ENCODE data around the gene PHETA2. TPM values are rescaled to one million over a fixed set of nuclear protein-coding genes. Genes with fewer than 3 reads are reported as not detected.
"Not testable (repeated sequence)": the region's sequence is repeated elsewhere in the genome, so short reads cannot be mapped to it uniquely, and the experiment has no call there.

PHETA2 gene
- total RNA-seq, 1 donor from 2014 or later, result 4.7 TPM

DNA sequence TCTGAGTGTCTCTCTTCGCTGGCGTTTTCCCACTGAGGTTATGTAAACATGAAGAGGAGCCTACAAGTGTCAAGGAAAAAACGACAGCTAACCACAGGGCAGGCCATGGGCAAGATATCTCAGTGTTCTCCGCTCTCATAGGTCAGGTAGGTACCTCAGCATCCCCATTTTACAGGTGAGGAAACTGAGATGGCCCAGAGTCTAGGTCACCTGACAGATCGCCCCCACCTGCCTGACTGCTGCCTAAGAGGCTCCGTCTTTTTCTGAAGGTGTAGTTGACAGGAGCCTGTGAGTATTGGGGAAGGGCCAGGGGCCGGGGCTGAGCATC, 17.4 kb downstream of the PHETA2 start:
- intact Hi-C loops (cut with micrococcal nuclease), result loop anchor here (1.0 to 5.0 kb wide), 12 partner anchors 29 to 523 kb away; partner anchors contain the start of genes POLDIP3, RRP7A, SERHL2 and SNU13

- intact Hi-C loops (cut with micrococcal nuclease), result no loop called here
Measured at GRCh38 chr22:42101199-42101598, 27.2 kb downstream of the PHETA2 start.

DNA sequence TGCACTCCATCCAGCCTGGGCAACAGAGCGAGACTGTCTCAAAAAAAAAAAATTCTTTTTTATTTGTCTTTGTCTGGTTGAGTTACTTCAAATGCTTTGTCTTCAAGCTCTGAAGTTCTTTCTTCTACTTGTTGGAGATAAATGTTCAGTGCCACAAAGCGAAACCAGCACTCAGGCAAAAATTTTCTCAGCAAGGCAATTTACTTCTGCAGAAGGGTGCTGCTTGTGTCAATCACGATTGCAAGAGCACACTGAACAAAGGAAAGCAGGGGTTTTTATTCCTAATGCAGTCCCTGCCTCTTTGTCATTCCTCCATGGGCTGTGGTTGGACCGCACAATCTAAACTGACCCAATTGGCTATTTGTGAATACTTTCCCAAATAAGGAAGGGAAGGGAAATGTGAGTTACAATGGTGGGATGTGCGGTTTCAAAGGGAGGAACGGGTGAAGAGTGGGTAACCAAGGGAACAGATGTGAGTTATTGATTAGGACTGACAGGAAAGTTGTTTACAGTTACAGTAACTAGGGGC, 30.3 kb downstream of the PHETA2 start:
- intact Hi-C loops (cut with micrococcal nuclease), result not testable (repeated sequence)

DNA sequence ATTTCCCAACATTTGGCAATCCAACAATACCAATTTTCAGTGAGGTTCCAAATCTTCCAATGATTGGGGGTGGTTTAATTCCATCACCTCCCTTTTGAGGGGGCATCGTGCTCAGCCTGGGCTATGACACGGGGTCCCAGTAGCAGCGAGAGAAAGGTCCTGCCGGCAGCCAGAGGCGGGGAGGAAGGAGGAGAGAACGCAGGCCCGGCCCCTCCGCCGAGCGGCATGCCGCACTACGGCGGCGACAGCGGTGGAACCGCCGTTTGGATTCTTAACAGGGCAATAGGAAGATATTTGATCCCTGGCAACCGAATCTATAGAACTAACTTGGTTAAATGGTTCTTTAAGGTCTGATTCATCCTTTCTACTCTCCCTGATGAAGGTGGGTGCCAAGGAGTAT, 34.8 kb downstream of the PHETA2 start:
- intact Hi-C loops (cut with micrococcal nuclease), result no loop called here

- intact Hi-C loops (cut with micrococcal nuclease), result no loop called here
Measured at GRCh38 chr22:42111798-42112197, 37.8 kb downstream of the PHETA2 start.

DNA sequence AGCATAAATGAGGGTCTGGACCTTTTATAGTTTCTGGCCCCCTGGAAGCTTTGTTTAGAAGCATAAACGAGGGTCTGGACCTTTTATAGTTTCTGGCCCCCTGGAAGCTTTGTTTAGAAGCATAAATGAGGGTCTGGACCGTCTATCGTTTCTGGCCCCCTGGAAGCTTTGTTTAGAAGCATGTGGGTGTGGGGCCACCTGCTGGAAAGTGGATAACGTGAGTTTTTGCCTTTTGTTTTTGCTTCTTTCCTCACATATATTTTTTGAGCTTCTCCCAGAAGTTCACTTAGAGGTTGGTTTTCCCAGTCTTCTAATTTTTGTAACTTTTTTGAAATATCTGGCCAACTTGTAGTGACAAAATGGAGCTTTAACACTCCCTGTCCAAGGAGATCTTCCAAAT, 38.7 kb downstream of the PHETA2 start:
- intact Hi-C loops (cut with micrococcal nuclease), result loop anchor here (1.0 kb wide), 1 partner anchor 146 kb away; no protein-coding TSS in a partner anchor

DNA sequence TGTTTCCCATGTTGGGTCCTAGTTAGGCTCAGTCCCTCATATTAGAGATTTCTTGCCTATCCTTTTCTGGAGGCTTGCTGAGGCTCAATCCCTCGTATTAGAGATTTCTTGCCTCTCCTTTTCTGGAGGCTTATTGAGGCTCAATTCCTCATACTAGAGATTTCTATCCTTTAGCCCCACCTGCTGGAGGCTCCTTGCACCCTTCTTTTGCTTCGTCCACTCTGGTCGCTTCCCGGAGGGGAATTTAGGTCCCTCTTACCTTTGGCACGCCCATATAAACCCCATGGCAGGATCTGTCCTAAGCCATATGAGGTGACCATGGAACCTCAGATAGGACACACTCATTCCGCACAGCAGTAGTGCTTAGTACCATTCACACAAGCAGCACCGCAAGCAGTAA, 40.7 kb downstream of the PHETA2 start:
- intact Hi-C loops (cut with micrococcal nuclease), result no loop called here

DNA sequence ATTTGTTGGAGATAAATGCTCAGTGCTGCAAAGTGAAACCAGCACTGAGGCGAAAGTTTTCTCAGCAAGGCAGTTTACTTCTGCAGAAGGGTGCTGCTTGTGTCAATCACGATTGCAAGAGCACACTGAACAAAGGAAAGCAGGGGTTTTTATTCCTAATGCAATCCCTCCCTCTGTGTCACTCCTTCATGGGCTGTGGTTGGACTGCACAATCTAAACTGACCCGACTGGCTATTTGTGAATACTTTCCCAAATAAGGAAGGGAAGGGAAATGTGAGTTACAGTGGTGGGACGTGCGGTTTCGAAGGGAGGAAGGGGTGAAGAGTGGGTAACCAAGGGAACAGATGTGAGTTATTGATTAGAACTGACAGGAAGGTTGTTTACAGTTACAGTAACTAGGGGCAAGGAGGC, 41.4 kb downstream of the PHETA2 start:
- intact Hi-C loops (cut with micrococcal nuclease), result not testable (repeated sequence)

GRCh38 chr22:42116848-42117424, 42.9 kb downstream of the PHETA2 start:
- intact Hi-C loops (cut with micrococcal nuclease), result no loop called here

GRCh38 chr22:42120231-42121021, 46.4 kb downstream of the PHETA2 start:
- intact Hi-C loops (cut with micrococcal nuclease), result loop anchor here (2.0 kb wide), 3 partner anchors 30 to 316 kb away; partner anchors contain the start of gene NDUFA6

DNA sequence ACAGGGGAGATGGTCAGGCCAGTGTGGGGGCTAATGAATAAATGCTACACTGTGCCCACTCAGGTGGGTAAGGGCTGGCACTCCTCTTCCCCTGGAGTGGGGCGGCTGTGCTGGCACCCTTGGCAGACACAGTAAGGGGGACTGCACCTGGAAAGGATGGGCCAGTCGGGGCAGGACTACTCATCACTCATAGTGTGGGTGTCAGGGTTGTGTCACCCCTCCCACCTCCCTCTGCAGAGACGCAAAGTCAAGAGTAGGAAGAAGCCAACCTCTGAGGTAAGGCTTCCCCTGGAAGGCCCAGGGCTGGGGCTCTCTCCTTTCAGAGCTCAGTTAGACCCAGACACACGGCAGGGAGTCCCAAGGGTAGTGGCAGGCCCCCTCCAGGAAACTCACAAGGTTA, 49.5 kb downstream of the PHETA2 start:
- intact Hi-C loops (cut with micrococcal nuclease), result not testable (repeated sequence)

GRCh38 chr22:42127606-42128005, 53.6 kb downstream of the PHETA2 start:
- intact Hi-C loops (cut with micrococcal nuclease), result no loop called here

DNA sequence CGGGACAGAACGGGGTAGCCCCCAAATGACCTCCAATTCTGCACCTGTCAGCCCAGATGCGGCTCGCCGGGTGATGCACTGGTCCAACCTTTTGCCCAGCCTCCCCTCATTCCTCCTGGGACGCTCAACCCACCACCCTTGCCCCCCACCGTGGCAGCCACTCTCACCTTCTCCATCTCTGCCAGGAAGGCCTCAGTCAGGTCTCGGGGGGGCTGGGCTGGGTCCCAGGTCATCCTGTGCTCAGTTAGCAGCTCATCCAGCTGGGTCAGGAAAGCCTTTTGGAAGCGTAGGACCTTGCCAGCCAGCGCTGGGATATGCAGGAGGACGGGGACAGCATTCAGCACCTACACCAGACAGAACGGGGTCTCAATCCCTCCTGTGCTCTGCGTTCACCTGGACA, 54.0 kb downstream of the PHETA2 start:
- intact Hi-C loops (cut with micrococcal nuclease), result not testable (repeated sequence)

Other genes starting within 250 kb of the PHETA2 start
- 156 and 160 TPM in 2 replicates for gene SREBF2, start 241.1 kb upstream of the PHETA2 start, total RNA-seq
- gene SHISA8, start 159.2 kb upstream of the PHETA2 start, total RNA-seq, result 0.90 and 1.2 TPM in 2 replicates
- gene TNFRSF13C, start 147.4 kb upstream of the PHETA2 start, total RNA-seq, result 1.1 and 1.7 TPM in 2 replicates
- 50.5 and 53.5 TPM in 2 replicates for gene CENPM, start 127.1 kb upstream of the PHETA2 start, total RNA-seq
- gene SEPTIN3, start 104.8 kb upstream of the PHETA2 start, total RNA-seq, result 7.2 and 8.2 TPM in 2 replicates
- 2.9 and 3.5 TPM in 2 replicates for gene WBP2NL, start 75.5 kb upstream of the PHETA2 start, total RNA-seq
- gene NAGA, start 3.4 kb upstream of the PHETA2 start, total RNA-seq, result 44.1 and 44.2 TPM in 2 replicates
- 82.5 and 85.9 TPM in 2 replicates for gene SMDT1, start 5.5 kb downstream of the PHETA2 start, total RNA-seq
- 71.0 and 73.7 TPM in 2 replicates for gene NDUFA6, start 16.5 kb downstream of the PHETA2 start, total RNA-seq
- 6.5 and 7.0 TPM in 2 replicates for gene CYP2D6, start 56.6 kb downstream of the PHETA2 start, total RNA-seq
- 83.0 and 84.4 TPM in 2 replicates for gene TCF20, start 196.4 kb downstream of the PHETA2 start, total RNA-seq

All from T-helper 1 cell treated with Interleukin-12 subunit alpha and Interleukin-12 subunit beta and Interleukin-4 antibody, amounts not matched to agents 30 ng/mL and 1 ng/mL, for 36 hours (primary cell).